ENCODE results near the gene LAMB1.

LAMB1 gene

DNA sequence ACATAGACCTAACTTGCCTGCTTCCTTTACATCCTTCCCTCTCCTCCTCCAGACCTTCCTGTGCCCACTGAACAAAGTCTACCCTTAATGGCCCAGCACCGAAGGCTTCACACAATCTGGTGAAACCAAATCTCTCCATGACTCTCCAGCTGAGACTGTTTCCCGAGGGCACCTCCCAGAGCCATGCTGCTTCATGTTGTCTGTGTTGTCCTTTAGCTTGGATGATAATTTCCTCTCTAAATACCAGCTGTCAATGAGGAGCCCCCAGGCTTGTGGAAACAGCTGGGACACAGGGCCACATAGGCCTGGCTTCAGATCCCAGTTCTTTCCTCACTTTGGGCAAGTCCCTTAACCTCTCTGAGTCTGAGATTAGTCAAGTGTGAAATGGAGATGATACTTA is 57.6 kb downstream of the LAMB1 start:
- no peak overlapping the region for H3K27ac ChIP-seq (replicated peaks)
- no peak for TF ChIP-seq POLR2AphosphoS5 (IDR thresholded peaks at IDR 0.05; ENCODE audit: low read depth)
- no peak for TF ChIP-seq GABPA (IDR thresholded peaks at IDR 0.05; ENCODE audit: low read depth)
- TF ChIP-seq, protein P1, sequence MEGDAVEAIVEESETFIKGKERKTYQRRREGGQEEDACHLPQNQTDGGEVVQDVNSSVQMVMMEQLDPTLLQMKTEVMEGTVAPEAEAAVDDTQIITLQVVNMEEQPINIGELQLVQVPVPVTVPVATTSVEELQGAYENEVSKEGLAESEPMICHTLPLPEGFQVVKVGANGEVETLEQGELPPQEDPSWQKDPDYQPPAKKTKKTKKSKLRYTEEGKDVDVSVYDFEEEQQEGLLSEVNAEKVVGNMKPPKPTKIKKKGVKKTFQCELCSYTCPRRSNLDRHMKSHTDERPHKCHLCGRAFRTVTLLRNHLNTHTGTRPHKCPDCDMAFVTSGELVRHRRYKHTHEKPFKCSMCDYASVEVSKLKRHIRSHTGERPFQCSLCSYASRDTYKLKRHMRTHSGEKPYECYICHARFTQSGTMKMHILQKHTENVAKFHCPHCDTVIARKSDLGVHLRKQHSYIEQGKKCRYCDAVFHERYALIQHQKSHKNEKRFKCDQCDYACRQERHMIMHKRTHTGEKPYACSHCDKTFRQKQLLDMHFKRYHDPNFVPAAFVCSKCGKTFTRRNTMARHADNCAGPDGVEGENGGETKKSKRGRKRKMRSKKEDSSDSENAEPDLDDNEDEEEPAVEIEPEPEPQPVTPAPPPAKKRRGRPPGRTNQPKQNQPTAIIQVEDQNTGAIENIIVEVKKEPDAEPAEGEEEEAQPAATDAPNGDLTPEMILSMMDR (IDR thresholded peaks at IDR 0.05; ENCODE audit: insufficient read depth, low read length): no peak
- TF ChIP-seq, protein P2, sequence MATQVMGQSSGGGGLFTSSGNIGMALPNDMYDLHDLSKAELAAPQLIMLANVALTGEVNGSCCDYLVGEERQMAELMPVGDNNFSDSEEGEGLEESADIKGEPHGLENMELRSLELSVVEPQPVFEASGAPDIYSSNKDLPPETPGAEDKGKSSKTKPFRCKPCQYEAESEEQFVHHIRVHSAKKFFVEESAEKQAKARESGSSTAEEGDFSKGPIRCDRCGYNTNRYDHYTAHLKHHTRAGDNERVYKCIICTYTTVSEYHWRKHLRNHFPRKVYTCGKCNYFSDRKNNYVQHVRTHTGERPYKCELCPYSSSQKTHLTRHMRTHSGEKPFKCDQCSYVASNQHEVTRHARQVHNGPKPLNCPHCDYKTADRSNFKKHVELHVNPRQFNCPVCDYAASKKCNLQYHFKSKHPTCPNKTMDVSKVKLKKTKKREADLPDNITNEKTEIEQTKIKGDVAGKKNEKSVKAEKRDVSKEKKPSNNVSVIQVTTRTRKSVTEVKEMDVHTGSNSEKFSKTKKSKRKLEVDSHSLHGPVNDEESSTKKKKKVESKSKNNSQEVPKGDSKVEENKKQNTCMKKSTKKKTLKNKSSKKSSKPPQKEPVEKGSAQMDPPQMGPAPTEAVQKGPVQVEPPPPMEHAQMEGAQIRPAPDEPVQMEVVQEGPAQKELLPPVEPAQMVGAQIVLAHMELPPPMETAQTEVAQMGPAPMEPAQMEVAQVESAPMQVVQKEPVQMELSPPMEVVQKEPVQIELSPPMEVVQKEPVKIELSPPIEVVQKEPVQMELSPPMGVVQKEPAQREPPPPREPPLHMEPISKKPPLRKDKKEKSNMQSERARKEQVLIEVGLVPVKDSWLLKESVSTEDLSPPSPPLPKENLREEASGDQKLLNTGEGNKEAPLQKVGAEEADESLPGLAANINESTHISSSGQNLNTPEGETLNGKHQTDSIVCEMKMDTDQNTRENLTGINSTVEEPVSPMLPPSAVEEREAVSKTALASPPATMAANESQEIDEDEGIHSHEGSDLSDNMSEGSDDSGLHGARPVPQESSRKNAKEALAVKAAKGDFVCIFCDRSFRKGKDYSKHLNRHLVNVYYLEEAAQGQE (IDR thresholded peaks at IDR 0.05; ENCODE audit: insufficient replicate concordance, low read depth): no peak
- no peak for TF ChIP-seq SPI1 (IDR thresholded peaks at IDR 0.05; ENCODE audit: borderline replicate concordance, low read depth)
- no peak overlapping the region for H3K4me3 ChIP-seq (replicated peaks; ENCODE audit: insufficient read depth, low read length)
- H3K27me3 ChIP-seq (ENCODE audit: insufficient read depth, poor library complexity, severe bottlenecking): no peaks in the 10 kb centered on the region
- DNase-seq (ENCODE audit: low read depth in 1 of 2, low spot score in 1 of 2): no peak

DNA sequence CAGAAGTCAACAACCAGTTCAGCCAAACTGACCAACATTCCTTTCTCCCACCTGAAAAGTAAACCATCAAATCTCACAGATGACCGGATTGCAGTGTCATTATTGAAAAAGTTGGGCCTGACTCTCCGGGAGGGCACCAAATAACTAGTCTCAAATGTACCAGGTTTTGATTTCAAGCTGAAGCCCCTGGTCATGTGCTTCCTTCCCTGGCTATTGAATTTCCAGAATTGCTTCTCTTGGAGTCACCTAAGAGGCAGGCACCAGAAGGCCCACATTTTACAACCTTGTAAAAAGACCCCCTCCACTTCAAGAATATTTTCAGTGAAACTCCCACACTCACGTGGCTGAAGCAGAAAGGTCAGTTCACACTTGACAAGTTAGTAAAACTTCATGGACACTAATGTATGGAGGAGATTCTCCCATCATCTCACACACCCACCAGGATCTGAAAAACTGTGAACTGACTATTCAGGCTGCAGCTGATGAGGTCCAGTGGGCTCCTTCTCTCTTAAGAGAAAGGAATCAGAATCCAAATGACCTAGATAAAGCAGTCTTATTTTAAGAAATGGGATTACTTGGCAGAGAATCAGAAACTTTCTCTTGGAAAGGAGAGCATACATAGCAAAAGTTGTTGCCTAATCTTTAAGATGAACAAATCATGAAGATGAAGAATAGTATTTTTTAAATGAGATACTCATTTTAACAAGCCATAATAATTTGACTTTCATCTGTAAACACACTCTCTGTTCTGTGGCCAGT is 58.4 kb downstream of the LAMB1 start:
- H3K4me3 ChIP-seq (replicated peaks; ENCODE audit: insufficient read depth, low read length): no peak overlapping the region
- H3K27ac ChIP-seq (replicated peaks): no peak overlapping the region
- TF ChIP-seq GABPA (IDR thresholded peaks at IDR 0.05; ENCODE audit: low read depth): no peak
- TF ChIP-seq SPI1 (IDR thresholded peaks at IDR 0.05; ENCODE audit: borderline replicate concordance, low read depth): no peak
- TF ChIP-seq, protein P1 (IDR thresholded peaks at IDR 0.05; ENCODE audit: insufficient read depth, low read length): no peak
- no peak for TF ChIP-seq POLR2AphosphoS5 (IDR thresholded peaks at IDR 0.05; ENCODE audit: low read depth)
- TF ChIP-seq, protein P2 (IDR thresholded peaks at IDR 0.05; ENCODE audit: insufficient replicate concordance, low read depth): no peak
- no peak for DNase-seq (ENCODE audit: low read depth in 1 of 2, low spot score in 1 of 2)
- H3K27me3 ChIP-seq (ENCODE audit: insufficient read depth, poor library complexity, severe bottlenecking): no peaks in the 10 kb centered on the region

DNA sequence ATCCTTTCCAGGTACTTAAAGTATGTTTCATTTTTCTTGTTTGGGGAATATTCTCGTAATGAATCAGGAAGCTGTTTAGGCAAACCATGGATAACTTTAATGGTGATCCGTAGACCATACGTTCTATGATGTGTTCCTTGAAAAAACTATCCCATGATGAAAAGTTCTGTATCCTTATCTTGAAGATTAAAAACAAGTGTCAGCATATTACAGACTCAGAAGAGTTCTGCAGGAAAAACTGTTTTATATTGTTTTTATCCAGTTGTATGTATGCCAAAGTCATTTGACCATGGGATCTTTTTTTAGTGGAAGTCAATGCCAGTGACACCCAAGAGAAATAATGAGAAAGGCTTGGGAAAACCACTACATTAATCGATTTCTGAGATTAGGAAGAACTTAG is 59.9 kb downstream of the LAMB1 start:
- Histone ChIP-seq H3K27me3 (ENCODE audit: insufficient read depth, poor library complexity, severe bottlenecking) (no peaks in the 10 kb centered on the region), H3K4me3 (replicated peaks; ENCODE audit: insufficient read depth, low read length) (no peak overlapping the region), H3K27ac (replicated peaks) (no peak overlapping the region)
- no peak for DNase-seq (ENCODE audit: low read depth in 1 of 2, low spot score in 1 of 2)
- no peak for TF ChIP-seq GABPA (IDR thresholded peaks at IDR 0.05; ENCODE audit: low read depth)
- TF ChIP-seq, protein P2 (IDR thresholded peaks at IDR 0.05; ENCODE audit: insufficient replicate concordance, low read depth): no peak

Data from HL-60 (cell line).